Thoracic aorta (tissue), 2 donors: ENCODE results near the gene UGT1A8. TPM values are rescaled to one million over a fixed set of nuclear protein-coding genes. Genes with fewer than 3 reads are reported as not detected.
"Not testable (repeated sequence)": the region's sequence is repeated elsewhere in the genome, so short reads cannot be mapped to it uniquely, and the experiment has no call there.

ENCODE experiments used
- ATAC-seq: fragments of 150-250 bp; one replicate; pipeline ENCODE4 v1.8.0; 2017; ENCODE audit warnings: low read depth; ENCODE audit not compliant: insufficient number of reproducible peaks, low FRiP score
- DNase-seq: peaks from one replicate; pipeline ENCODE4 v3.0.0-alpha.2; 2020; ENCODE audit warnings: low spot score
- H3K27ac ChIP-seq, 2 donors: fragments of 200-600 bp; sonication (generic); 1 replicate in 1 of 2; 2 replicates in 1 of 2; pipeline ENCODE4 v1.5.1; 2016; ENCODE audit warnings: mild to moderate bottlenecking in 2 of 2, moderate library complexity in 2 of 2
- H3K27me3 ChIP-seq: fragments of 200-600 bp; sonication (generic); replicated peaks from 2 replicates; pipeline ENCODE4 v1.6.0; 2016; ENCODE audit warnings: mild to moderate bottlenecking; ENCODE audit not compliant: insufficient read depth
- H3K36me3 ChIP-seq: fragments of 200-600 bp; sonication (generic); one replicate; pipeline ENCODE4 v1.5.1; 2016
- H3K4me1 ChIP-seq, 2 donors: fragments of 200-600 bp; sonication (generic); 1 replicate in 1 of 2; 2 replicates in 1 of 2; pipeline versions ENCODE4 v1.5.1 to v1.6.0; 2016; ENCODE audit warnings: low read depth in 2 of 2, mild to moderate bottlenecking in 1 of 2; ENCODE audit not compliant: control insufficient read depth in 1 of 2
- H3K4me3 ChIP-seq: fragments of 200-600 bp; sonication (generic); 2 replicates; pipeline ENCODE4 v1.5.1; 2016; ENCODE audit warnings: mild to moderate bottlenecking
- H3K9me3 ChIP-seq: fragments of 200-600 bp; sonication (generic); 2 replicates; pipeline ENCODE4 v1.5.1; 2016
- CTCF ChIP-seq: fragments of 200-600 bp; sonication (generic); IDR thresholded peaks from one replicate; pipeline ENCODE4 v1.5.1; 2019; ENCODE audit warnings: antibody characterized with exemption
- total RNA-seq, 2 donors: library from RNA; depleted of rRNA; stranded (reverse); fragments of >200 nt; gene quantifications; one replicate each; pipeline versions ENCODE4 v1.1.0 to v1.2.3, GENCODE V29; 2016

UGT1A8 gene
- total RNA-seq, 2 donors from 2014 or later, result not detected

DNA sequence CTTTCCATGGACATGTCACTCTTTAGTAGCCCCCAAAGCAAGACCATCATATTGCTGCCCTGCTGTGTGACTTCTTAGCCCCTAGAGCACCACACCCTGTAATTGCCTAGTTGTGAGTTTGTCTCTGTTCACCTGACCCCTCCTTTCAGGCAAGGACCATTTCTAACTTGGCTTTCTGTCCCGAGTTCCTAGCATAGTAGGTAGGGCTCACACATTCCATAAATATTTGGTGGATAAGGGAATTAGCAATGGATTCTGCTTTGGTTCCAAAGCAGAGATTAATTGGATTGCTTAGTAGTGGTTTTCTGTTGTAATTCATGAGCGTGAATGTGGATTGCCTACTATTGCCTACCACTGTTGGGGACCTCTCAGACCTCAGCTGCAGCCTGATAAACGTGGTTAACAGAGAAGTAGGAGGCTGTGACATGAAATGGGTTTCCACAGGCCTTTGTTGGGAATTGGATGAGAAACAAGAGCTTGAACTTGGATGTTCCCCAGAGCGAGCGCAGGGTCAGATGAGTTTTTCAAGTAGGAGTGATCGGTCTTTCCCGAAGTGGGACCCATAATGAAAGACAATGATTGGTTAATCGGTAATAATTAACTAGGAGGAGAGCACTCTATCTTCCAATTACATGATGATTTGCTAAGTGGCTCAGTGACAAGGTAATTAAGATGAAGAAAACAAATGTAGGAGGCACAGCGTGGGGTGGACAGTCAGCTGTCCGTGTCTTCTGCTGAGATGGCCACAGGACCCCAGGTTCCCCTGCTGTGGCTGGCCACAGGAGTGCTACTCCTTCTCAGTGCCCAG lies 129.2 kb downstream of the UGT1A8 start:
- TF ChIP-seq CTCF, result no peak
- H3K4me1 ChIP-seq, result no peaks in the 10 kb centered on the region
- ATAC-seq (no peak), DNase-seq (no peak)
- no peak overlapping the region for H3K27ac ChIP-seq
- H3K9me3 ChIP-seq, result no peaks in the 10 kb centered on the region
- no peaks in the 10 kb centered on the region for H3K27me3 ChIP-seq
- H3K36me3 ChIP-seq, result no peaks in the 10 kb centered on the region
- H3K4me3 ChIP-seq, result no peak overlapping the region

DNA sequence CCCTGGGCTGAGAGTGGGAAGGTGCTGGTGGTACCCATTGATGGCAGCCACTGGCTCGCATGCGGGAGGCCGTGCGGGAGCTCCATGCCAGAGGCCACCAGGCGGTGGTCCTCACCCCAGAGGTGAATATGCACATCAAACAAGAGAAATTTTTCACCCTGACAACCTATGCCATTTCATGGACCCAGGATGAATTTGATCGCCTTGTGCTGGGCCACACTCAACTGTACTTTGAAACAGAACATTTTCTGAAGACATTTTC lies 129.8 kb downstream of the UGT1A8 start:
- DNase-seq, result no peak
- Histone ChIP-seq H3K4me1 (no peaks in the 10 kb centered on the region), H3K4me3 (no peak overlapping the region), H3K9me3 (no peaks in the 10 kb centered on the region), H3K36me3 (no peaks in the 10 kb centered on the region), H3K27me3 (no peaks in the 10 kb centered on the region), H3K27ac (no peak overlapping the region)
- no peak for TF ChIP-seq CTCF
- no peak for ATAC-seq

- DNase-seq, ATAC-seq, H3K27me3 ChIP-seq, H3K4me3 ChIP-seq, H3K27ac ChIP-seq, H3K4me1 ChIP-seq, H3K36me3 ChIP-seq, H3K9me3 ChIP-seq: not testable (repeated sequence)
These were observed 133.3 kb downstream of the UGT1A8 start for GRCh38 chr2:233750689-233751088.

DNA sequence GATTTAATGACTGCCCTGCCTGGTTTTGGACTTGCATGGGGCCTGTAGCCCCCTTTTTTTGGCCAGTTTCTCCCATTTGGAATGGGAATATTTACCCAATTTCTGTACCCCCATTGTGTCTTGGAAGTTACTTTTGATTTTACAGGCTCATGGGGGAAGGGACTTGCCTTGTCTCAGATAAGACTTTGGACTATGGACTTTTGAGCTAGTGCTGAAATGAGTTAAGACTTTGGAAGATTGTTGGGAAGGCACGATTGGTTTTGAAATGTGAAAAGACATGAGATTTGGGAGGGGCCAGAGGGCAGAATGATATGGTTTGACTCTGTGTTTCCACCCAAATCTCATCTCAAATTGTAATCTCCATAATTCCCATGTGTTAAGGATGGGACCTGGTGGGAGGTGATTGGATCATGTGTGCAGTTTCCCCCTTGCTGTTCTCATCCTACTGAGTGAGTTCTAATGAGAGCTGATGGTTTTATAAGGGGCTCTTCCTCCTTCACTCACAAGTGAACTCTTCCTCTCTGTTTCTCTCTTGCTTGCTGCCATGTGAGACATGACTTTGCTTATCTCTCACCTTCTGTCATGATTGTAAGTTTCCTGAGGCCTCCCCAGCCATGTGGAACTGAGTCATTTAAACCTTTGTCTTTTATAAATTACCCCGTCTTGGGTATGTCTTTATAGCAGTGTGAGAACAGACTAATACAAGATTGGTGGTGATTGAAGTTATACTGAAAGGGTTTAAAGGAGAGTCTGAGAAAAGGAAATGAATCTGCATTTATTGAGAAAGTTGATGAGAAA lies 134.0 kb downstream of the UGT1A8 start:
- not testable (repeated sequence) for H3K27me3 ChIP-seq, H3K4me1 ChIP-seq, H3K36me3 ChIP-seq, H3K27ac ChIP-seq, H3K9me3 ChIP-seq, ATAC-seq, H3K4me3 ChIP-seq, DNase-seq

GRCh38 chr2:233754872-233755611 lies 137.6 kb downstream of the UGT1A8 start:
- Histone ChIP-seq H3K27me3 (no peaks in the 10 kb centered on the region), H3K4me3 (no peak overlapping the region), H3K27ac (no peak overlapping the region), H3K9me3 (no peaks in the 10 kb centered on the region), H3K4me1 (no peaks in the 10 kb centered on the region), H3K36me3 (no peaks in the 10 kb centered on the region)
- DNase-seq (no peak), ATAC-seq (no peak)
- TF ChIP-seq CTCF, result no peak
